Measurements from ENCODE around the gene EPB41L3.

DNA sequence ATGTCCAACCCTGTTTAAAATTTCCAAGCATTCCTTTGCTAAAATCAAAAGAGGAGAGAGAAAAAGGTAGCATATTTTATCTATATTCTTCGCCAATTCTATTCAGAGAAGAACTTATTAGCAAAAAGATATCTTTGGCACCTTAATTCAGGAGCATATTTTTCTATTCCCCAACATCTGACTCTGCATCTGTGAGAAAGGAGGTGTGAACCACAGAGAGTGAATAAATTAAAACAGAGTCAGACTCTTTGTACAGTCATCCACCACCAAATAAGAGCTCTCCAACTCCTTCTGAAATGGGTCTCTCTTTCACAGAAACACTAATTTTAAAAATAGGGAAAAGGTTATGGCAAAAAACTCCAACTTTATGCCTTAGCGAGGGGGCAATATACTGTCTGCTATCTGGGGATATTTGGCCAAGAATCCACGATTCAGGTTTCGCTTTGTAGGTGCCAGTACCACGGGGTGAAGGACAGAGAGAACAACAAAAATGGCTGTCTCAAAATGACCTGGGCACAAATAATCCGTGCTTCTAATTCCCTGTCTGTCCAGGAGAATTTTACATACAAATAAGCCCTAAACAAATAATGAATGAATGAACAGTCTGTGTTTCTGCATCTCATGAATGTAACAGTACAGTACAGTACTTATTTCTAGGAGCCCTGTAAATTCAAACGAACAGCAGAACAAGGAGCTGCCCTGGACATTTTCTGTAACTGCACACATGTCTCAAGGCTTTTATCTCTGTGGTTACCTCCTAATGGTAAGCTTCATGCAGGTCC is 43.4 kb downstream of the EPB41L3 start:
- TF ChIP-seq, protein P1, sequence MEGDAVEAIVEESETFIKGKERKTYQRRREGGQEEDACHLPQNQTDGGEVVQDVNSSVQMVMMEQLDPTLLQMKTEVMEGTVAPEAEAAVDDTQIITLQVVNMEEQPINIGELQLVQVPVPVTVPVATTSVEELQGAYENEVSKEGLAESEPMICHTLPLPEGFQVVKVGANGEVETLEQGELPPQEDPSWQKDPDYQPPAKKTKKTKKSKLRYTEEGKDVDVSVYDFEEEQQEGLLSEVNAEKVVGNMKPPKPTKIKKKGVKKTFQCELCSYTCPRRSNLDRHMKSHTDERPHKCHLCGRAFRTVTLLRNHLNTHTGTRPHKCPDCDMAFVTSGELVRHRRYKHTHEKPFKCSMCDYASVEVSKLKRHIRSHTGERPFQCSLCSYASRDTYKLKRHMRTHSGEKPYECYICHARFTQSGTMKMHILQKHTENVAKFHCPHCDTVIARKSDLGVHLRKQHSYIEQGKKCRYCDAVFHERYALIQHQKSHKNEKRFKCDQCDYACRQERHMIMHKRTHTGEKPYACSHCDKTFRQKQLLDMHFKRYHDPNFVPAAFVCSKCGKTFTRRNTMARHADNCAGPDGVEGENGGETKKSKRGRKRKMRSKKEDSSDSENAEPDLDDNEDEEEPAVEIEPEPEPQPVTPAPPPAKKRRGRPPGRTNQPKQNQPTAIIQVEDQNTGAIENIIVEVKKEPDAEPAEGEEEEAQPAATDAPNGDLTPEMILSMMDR (IDR thresholded peaks at IDR 0.05): no peak
- no peak for TF ChIP-seq POLR2A (IDR thresholded peaks at IDR 0.05)
